Lung (tissue), 12 donors: ENCODE results near the gene STRBP. TPM values are rescaled to one million over a fixed set of nuclear protein-coding genes. Genes with fewer than 3 reads are reported as not detected.

Experiments used
- ATAC-seq: fragments of 200-7000 bp; cut with Tn5 transposase; one replicate; pipeline ENCODE4 v1.9.1; 2020; ENCODE audit warnings: moderate number of reproducible peaks; ENCODE audit not compliant: insufficient read depth, low FRiP score
- DNase-seq, 3 donors: peaks; one replicate each; pipeline ENCODE4 v3.0.0-alpha.2; 2013 to 2017
- H3K27ac ChIP-seq, 2 donors: one replicate each; pipeline ENCODE4 v1.5.1; 2013; ENCODE audit warnings: mild to moderate bottlenecking in 2 of 2, moderate library complexity in 2 of 2, control low read depth in 1 of 2, inconsistent platforms in 1 of 2, low read depth in 1 of 2, low read length in 1 of 2
- H3K27me3 ChIP-seq, 3 donors: one replicate each; pipeline ENCODE4 v1.5.1; 2013; ENCODE audit warnings: low read length in 2 of 3; ENCODE audit not compliant: control insufficient read depth in 3 of 3, insufficient read depth in 3 of 3
- H3K36me3 ChIP-seq, 4 donors: one replicate each; pipeline ENCODE4 v1.5.1; 2013; ENCODE audit warnings: low read length in 4 of 4, mild to moderate bottlenecking in 1 of 4, moderate library complexity in 1 of 4; ENCODE audit not compliant: control insufficient read depth in 4 of 4, insufficient read depth in 4 of 4
- H3K4me1 ChIP-seq, 5 donors: one replicate each; pipeline ENCODE4 v1.5.1; 2013; ENCODE audit warnings: low read length in 5 of 5, mild to moderate bottlenecking in 2 of 5, moderate library complexity in 1 of 5; ENCODE audit not compliant: control insufficient read depth in 5 of 5, insufficient read depth in 5 of 5
- H3K4me3 ChIP-seq: one replicate; pipeline ENCODE4 v1.5.1; 2013; ENCODE audit warnings: mild to moderate bottlenecking, control low read depth, moderate library complexity
- H3K9ac ChIP-seq, 2 donors: one replicate each; pipeline ENCODE4 v1.5.1; 2013; ENCODE audit warnings: low read length in 2 of 2, control low read depth in 1 of 2; ENCODE audit not compliant: insufficient read depth in 1 of 2
- H3K9me3 ChIP-seq, 4 donors: one replicate each; pipeline ENCODE4 v1.5.1; 2013; ENCODE audit warnings: low read length in 3 of 4, mild to moderate bottlenecking in 1 of 4, moderate library complexity in 1 of 4; ENCODE audit not compliant: control insufficient read depth in 4 of 4, insufficient read depth in 3 of 4
- CTCF ChIP-seq: IDR thresholded peaks from 2 replicates; pipeline ENCODE4 v1.5.1; 2012; ENCODE audit warnings: mild to moderate bottlenecking; ENCODE audit errors: control extremely low read depth, extremely low read depth
- WGBS, 2 donors: extraction: QIAGEN DNeasy Blood & Tissue Kit; methylation state at CpG; one replicate each; pipeline ENCODE4 v1.1.7; 2013; 5-methylcytosine and 5-hydroxymethylcytosine counted together
- polyA plus RNA-seq, 2 donors: library from polyadenylated mRNA; stranded (reverse); fragments of 200-250 nt; gene quantifications; one replicate each; pipeline ENCODE4 v1.2.1, GENCODE V29; 2013
- total RNA-seq, 2 donors: library from RNA; depleted of rRNA in 1 of 2; stranded (reverse); fragments of >200 nt in 1 of 2; gene quantifications; one replicate each; pipeline ENCODE4 v1.2.1, GENCODE V29; 2014 to 2021
- donor health status: control.
- donor health status: control.
- donor health status: Bipolar disorder and iron deficiency.
- donor health status: healthy.
- donor health status: DM: yes; HTN: yes; CAD: no.

The STRBP gene
- total and polyA plus RNA-seq, 4 donors, result 8.3 to 27.2 (median 21.1) TPM

- Histone ChIP-seq H3K27ac (no peak overlapping the region), H3K9ac (no peak overlapping the region), H3K9me3 (no peaks in the 10 kb centered on the region), H3K27me3 (no peaks in the 10 kb centered on the region), H3K36me3 (peaks cover 4 to 17% (median 7%) of the 10 kb centered on the region in 4 donors), H3K4me1 (peaks cover 0 to 2% (median 0%) of the 10 kb centered on the region in 5 donors), H3K4me3 (no peak overlapping the region)
- no peak for DNase-seq
- no peak for TF ChIP-seq CTCF
- no peak for ATAC-seq
Observed at GRCh38 chr9:123131993-123132392, 136.4 kb downstream of the STRBP start.

GRCh38 chr9:123131258-123131657 lies 137.1 kb downstream of the STRBP start:
- H3K27ac ChIP-seq, result no peak overlapping the region
- 72 to 86% methylated on average over 1 of the region's 1 CpG for WGBS, 2 donors
- H3K4me1 ChIP-seq, result peaks cover 0 to 2% (median 0%) of the 10 kb centered on the region in 5 donors
- DNase-seq (no peak), ATAC-seq (no peak)
- no peaks in the 10 kb centered on the region for H3K27me3 ChIP-seq
- H3K9ac ChIP-seq, result no peak overlapping the region
- H3K36me3 ChIP-seq, result peaks cover 4 to 17% (median 7%) of the 10 kb centered on the region in 4 donors
- no peaks in the 10 kb centered on the region for H3K9me3 ChIP-seq
- TF ChIP-seq CTCF, result no peak
- no peak overlapping the region for H3K4me3 ChIP-seq

- Histone ChIP-seq H3K36me3 (peaks cover 4 to 14% (median 7%) of the 10 kb centered on the region in 4 donors), H3K9me3 (no peaks in the 10 kb centered on the region), H3K4me1 (peaks cover 0 to 2% (median 0%) of the 10 kb centered on the region in 5 donors), H3K4me3 (no peak overlapping the region), H3K27me3 (no peaks in the 10 kb centered on the region), H3K27ac (no peak overlapping the region), H3K9ac (no peak overlapping the region)
- ATAC-seq (no peak), DNase-seq (no peak)
- 98 to 99% methylated on average over 1 of the region's 1 CpG for WGBS, 2 donors
- no peak for TF ChIP-seq CTCF
Observed at GRCh38 chr9:123129423-123129822, 139.0 kb downstream of the STRBP start.

GRCh38 chr9:123128591-123128990 lies 139.8 kb downstream of the STRBP start:
- Histone ChIP-seq H3K27me3 (no peaks in the 10 kb centered on the region), H3K4me3 (no peak overlapping the region), H3K4me1 (peaks cover 0 to 2% (median 0%) of the 10 kb centered on the region in 5 donors), H3K27ac (no peak overlapping the region), H3K9ac (no peak overlapping the region), H3K36me3 (peaks cover 4 to 14% (median 7%) of the 10 kb centered on the region in 4 donors), H3K9me3 (no peaks in the 10 kb centered on the region)
- TF ChIP-seq CTCF, result no peak
- DNase-seq, result no peak
- WGBS, 2 donors, result 70 to 91% methylated on average over 4 of the region's 4 CpGs
- no peak for ATAC-seq
